ES-I3 (cell line): Measurements from ENCODE around the gene DYNLT4.
"Not testable (repeated sequence)": the region's sequence is repeated elsewhere in the genome, so short reads cannot be mapped to it uniquely, and the experiment has no call there.

Experiments used
- H3K36me3 ChIP-seq: 2 replicates; pipeline ENCODE4 v1.6.1; 2013; ENCODE audit warnings: mild to moderate bottlenecking, low read length, control low read depth, moderate library complexity; ENCODE audit not compliant: insufficient read depth
- H3K4me1 ChIP-seq: 2 replicates; pipeline ENCODE4 v1.6.1; 2013; ENCODE audit warnings: mild to moderate bottlenecking, control low read depth, low read length; ENCODE audit not compliant: insufficient read depth
- H3K9ac ChIP-seq: 2 replicates; pipeline ENCODE4 v1.6.1; 2013; ENCODE audit warnings: low read depth, mild to moderate bottlenecking, low read length, moderate library complexity
- H3K9me3 ChIP-seq: 2 replicates; pipeline ENCODE4 v1.6.1; 2013; ENCODE audit warnings: mild to moderate bottlenecking, low read length, moderate library complexity; ENCODE audit not compliant: control insufficient read depth, insufficient read depth

DYNLT4 gene

DNA sequence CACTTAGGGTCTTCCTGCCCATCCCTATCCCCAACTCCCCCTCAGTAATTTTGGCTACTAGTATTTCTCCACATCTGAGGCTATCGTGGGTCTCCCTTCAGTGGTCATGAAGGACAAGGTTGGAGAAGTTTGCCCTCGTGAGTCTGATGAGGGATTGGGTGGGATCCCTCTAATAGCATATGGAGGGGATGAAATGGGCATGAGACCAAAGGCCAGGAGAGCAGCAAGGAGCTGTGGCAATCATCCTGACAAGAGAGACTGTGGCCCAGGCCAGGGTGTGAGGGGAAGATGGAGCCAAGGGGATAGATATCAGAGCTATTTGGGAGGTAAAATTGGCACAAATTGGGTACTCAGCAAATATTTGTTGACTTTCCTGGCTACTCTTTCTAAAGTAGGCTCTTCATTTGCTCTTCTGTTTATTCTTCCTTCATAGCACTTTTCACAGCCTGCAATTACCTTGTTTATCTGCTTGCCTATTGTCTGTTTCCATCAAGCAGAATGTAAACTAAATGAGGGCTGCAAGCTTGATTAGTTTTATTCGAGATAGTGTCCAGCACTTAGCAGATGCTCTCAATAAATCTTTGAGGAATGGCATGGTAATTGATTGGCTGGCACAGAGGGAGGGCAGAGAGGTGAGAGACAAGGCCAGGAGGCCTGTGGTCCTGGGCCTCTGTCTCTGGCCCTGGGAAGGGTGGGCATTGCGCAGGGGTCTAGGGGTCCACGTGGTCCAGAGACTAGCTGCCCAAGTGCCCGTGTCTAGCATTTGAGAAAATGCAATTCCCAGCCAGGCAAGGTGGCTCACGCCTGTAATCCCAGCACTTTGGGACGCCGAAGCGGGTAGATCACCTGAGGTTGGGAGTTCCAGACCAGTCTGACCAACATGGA lies 8.4 kb downstream of the DYNLT4 start:
- H3K9me3 ChIP-seq = no peaks in the 10 kb centered on the region
- H3K36me3 ChIP-seq = peaks cover 5% of the 10 kb centered on the region
- H3K9ac ChIP-seq = no peak overlapping the region
- H3K4me1 ChIP-seq = peaks cover 12% of the 10 kb centered on the region; the same call in 1 of the 2 replicates

- peaks cover 18% of the 10 kb centered on the region; the same call in 1 of the 2 replicates for H3K4me1 ChIP-seq
- not testable (repeated sequence) for H3K9ac ChIP-seq, H3K36me3 ChIP-seq, H3K9me3 ChIP-seq
These were observed 9.3 kb downstream of the DYNLT4 start for GRCh38 chr1:44797886-44798285.

- Histone ChIP-seq H3K9me3 (no peaks in the 10 kb centered on the region), H3K36me3 (no peaks in the 10 kb centered on the region), H3K9ac (no peak overlapping the region), H3K4me1 (peaks cover 9% of the 10 kb centered on the region; the same call in 1 of the 2 replicates)
These were observed 14.2 kb downstream of the DYNLT4 start for GRCh38 chr1:44792736-44793502.

DNA sequence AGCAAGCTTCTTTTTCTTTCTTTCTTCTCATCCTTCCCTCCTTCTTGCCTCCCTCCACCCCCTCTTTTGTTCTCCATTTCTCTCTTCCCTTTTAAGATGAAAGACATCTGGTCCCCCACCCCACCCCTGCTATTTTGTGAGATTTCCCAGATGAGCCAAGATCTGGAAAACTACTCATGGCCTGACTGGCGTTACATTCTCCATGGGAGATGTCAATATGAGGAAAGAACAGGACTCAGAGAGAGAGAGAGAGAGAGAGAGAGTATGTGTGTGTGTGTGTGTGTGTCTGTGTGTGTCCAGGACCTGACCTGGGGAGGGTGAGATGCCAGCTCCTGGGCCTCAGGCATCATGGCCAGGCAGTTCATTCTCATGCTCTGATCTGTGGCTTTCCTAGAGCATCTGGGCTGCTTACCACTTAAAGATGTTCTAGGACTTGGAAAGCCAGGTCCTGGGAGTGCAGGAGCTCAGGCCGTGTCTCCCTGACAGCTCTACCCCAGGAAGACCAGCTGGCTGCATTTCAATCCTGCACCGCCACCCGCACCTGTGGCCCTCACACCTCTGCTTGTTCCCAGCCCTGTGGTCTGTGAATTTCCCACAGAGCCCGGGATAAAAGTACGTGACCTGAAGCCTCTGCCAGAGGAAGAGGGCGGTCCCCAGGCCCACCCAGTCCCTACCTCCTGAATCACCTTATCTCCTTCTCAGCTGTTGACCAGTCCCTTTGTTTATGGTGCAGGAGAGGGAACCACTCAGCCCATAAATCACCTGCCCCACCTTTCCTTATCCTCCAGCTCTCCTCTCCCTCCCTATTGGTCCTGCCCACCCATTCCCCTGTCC lies 16.0 kb downstream of the DYNLT4 start:
- Histone ChIP-seq H3K9ac (no peak overlapping the region), H3K4me1 (peaks cover 15% of the 10 kb centered on the region; the same call in 1 of the 2 replicates), H3K9me3 (no peaks in the 10 kb centered on the region), H3K36me3 (no peaks in the 10 kb centered on the region)

- no peaks in the 10 kb centered on the region for H3K36me3 ChIP-seq
- peaks cover 29% of the 10 kb centered on the region for H3K4me1 ChIP-seq
- no peaks in the 10 kb centered on the region for H3K9me3 ChIP-seq
- no peak within 1 kb of the TSS for H3K9ac ChIP-seq
These were observed 18.9 kb downstream of the DYNLT4 start, which contains the start of gene BEST4 for GRCh38 chr1:44788120-44788860. BEST4 (minus strand) TSS chr1:44788170; CDS start chr1:44787705, 465 bp downstream.

GRCh38 chr1:44787506-44787905 lies 19.6 kb downstream of the DYNLT4 start:
- Histone ChIP-seq H3K36me3 (no peaks in the 10 kb centered on the region), H3K9ac (no peak overlapping the region), H3K4me1 (peaks cover 21% of the 10 kb centered on the region), H3K9me3 (no peaks in the 10 kb centered on the region)

DNA sequence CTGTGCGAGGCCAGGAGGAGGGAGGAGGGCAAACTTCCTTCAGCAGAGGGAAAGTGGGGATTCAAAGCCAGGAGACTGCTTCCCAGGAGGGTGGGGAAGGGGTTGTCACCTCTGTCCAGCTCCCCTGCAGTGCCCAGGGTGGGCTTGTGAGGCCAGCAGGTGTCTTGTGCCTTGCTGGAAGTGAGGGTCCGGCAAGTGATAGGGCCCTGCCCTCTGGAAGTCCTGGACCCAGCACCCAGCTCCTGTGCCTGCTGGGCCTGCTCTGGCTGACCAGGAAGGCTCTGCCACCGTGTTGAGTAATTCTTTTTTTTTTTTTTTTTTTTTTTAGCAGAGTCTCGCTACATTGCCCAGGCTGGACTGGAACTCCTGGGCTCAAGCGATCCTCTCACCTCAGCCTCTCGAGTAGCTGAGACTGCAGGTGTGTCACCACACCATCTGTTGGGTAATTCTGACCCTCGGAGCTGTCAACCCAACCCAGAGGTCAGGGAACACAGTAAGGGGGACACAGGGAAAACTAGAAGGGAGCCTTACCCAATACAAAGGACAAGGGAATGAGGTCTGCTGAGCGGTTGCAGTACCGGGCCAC lies 20.2 kb downstream of the DYNLT4 start:
- H3K9me3 ChIP-seq = no peaks in the 10 kb centered on the region
- no peaks in the 10 kb centered on the region for H3K36me3 ChIP-seq
- H3K9ac ChIP-seq = peak overlapping the region; percentile 49
- peaks cover 21% of the 10 kb centered on the region for H3K4me1 ChIP-seq

DNA sequence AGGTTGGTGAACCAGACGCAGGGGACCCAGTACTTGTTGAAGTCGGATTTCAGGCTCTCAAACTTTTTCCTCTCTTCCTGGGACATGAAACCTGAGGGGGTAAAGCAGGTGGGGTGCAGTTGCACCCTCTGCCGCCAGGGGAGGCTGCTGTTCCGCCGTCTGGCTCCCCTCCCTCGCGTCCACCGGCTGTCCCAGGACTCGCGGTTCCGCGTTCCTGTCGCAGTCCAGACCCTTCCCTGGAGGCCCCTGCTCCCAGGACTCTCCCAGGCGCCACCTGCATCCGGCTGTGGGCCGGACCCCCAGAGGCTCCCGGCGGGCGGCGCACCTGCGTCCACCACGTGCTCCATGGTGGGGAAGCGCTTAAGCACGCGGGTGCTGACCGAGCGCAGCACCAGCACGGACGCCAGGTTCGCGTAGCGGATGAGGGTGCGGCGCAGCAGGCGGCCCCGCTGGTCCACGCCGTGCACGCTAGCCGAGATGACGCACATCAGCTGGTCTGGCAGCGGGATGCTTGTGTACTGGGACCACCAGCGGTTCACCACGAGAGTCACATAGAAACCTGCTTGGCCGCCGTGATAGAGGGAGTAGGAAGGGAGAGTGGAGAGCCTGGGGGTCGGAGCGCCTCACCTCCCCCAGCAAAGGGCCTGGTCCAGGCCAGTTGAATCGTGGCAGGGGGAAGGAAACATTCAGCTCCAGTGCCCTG lies 20.9 kb downstream of the DYNLT4 start:
- Histone ChIP-seq H3K9ac (peak overlapping the region; percentile 49), H3K9me3 (no peaks in the 10 kb centered on the region), H3K36me3 (no peaks in the 10 kb centered on the region), H3K4me1 (peaks cover 21% of the 10 kb centered on the region)

- Histone ChIP-seq H3K9me3 (no peaks in the 10 kb centered on the region), H3K4me1 (peaks cover 21% of the 10 kb centered on the region), H3K9ac (peak overlapping the region; percentile 49; the same call in 1 of the 2 replicates), H3K36me3 (no peaks in the 10 kb centered on the region)
These were observed 21.5 kb downstream of the DYNLT4 start for GRCh38 chr1:44785501-44786137.

DNA sequence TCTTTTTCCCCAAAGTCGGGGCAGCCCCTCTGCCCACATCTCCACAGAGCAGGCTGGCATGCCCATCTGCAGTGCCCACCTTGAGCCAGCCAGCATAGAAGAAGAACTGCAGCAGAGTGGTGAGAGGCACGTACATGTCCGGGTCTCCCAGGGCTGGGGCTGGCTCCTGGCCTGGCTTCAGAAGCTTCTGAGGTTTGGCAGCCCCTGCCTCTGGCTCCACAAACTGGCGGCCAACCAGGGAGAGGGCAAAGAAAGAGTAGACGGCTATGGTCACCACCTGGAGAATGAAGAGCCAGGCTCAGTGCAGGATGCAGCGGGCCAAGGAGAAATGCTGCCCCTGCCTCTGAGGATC lies 22.1 kb downstream of the DYNLT4 start:
- Histone ChIP-seq H3K9ac (no peak overlapping the region), H3K9me3 (no peaks in the 10 kb centered on the region), H3K36me3 (no peaks in the 10 kb centered on the region; the same call in 1 of the 2 replicates), H3K4me1 (peaks cover 21% of the 10 kb centered on the region)

GRCh38 chr1:44784094-44785028 lies 22.8 kb downstream of the DYNLT4 start:
- Histone ChIP-seq H3K9me3 (no peaks in the 10 kb centered on the region), H3K9ac (peak overlapping the region; percentile 58), H3K4me1 (peaks cover 21% of the 10 kb centered on the region), H3K36me3 (no peaks in the 10 kb centered on the region; the same call in 1 of the 2 replicates)

DNA sequence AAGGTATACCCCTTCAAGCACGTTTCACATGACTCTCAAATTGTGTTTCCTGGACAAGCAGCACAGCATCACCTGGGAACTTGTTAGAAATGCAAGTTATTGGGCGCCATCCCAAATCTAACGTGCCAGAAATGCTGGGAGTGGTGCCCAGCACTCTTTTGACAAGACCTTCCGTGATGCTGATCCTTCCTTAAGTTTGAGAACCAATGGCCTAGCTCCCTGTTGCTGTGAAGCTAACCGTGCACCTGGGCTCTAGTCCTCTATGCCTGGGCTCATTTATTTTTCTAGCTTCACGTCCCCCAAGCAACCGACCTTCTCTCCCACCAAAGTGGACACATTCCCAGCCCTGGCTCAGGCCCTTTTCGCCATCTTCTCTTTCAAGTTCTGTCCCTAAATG lies 23.5 kb downstream of the DYNLT4 start:
- Histone ChIP-seq H3K36me3 (peaks cover 5% of the 10 kb centered on the region), H3K9ac (peak overlapping the region; percentile 58), H3K4me1 (peaks cover 21% of the 10 kb centered on the region), H3K9me3 (no peaks in the 10 kb centered on the region)
